ENCODE results near the gene TMEM106C.

The TMEM106C gene

DNA sequence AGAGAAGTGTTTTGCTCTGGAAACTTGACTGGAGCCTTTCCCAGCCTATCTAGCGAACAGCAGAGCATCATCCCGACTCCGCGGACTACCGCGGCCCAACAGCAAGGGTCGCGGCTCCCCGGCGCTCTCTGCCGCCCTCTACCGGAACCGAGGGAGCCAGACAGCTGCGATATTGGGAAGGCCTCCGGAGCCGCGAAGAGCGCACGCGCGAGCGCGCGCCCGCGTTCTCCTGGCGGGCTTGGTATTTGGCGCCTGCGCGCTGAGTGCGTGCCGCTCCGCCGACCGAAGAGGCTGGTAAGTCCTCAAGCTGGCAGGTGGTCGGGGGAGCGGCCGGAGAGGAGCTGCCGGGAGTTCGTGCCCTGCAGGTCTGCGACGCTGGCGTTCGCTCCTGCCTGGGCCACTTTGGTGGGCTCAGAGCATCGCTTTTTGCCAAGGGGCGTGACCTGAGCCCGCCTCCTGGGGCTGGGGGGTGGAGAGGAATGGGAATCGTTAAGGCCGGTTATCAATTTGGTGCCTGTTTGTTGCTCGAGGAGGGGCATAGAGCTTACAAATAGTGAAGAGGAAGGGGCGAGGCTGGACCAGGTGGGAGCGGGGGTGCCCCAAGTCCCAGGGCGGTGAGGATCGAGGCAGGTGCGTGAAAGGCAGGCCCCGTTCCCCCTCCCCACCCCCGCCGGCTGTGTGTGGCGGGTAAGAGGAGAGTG lies at the start of gene TMEM106C:
Gene TMEM106C, plus strand, starts transcription at position 257 of the 701 bp plus-strand sequence. CDS start 641 bp downstream, outside the sequence.
- DNase-seq (ENCODE audit: low read depth in 2 of 2), result peak; percentile 78 to 81

DNA sequence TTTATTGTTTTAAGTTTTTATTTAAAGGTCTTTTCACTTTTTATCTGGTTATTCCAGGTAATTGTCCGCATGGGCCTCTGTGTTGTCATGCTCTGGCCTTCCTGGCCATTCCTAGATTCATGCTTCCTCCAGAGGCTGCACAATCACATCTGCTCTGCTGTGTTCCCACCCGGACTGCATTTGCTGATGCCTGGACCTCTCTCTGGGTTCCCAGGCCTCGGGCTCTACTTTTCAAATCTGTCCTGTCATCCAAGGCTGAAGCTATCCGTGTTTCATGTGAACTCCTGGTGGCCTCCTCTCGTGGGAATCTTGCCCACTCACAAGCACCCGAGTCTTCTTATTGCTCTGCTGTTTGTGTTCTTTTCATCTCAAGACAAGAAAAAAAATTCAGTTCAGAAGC lies 42.5 kb upstream of the TMEM106C start:
- no peak for DNase-seq (ENCODE audit: low read depth in 2 of 2)

- DNase-seq (ENCODE audit: low read depth in 2 of 2), result no peak
Measured at GRCh38 chr12:47921907-47922306, 41.5 kb upstream of the TMEM106C start.

GRCh38 chr12:47927346-47927745 lies 36.0 kb upstream of the TMEM106C start:
- no peak for DNase-seq (ENCODE audit: low read depth in 2 of 2)

- no peak for DNase-seq (ENCODE audit: low read depth in 2 of 2)
Measured at GRCh38 chr12:47930634-47931033, 32.8 kb upstream of the TMEM106C start.

GRCh38 chr12:47931187-47931586 lies 32.2 kb upstream of the TMEM106C start:
- no peak for DNase-seq (ENCODE audit: low read depth in 2 of 2)

- DNase-seq (ENCODE audit: low read depth in 2 of 2), result no peak
Measured at GRCh38 chr12:47935184-47935583, 28.2 kb upstream of the TMEM106C start.

DNA sequence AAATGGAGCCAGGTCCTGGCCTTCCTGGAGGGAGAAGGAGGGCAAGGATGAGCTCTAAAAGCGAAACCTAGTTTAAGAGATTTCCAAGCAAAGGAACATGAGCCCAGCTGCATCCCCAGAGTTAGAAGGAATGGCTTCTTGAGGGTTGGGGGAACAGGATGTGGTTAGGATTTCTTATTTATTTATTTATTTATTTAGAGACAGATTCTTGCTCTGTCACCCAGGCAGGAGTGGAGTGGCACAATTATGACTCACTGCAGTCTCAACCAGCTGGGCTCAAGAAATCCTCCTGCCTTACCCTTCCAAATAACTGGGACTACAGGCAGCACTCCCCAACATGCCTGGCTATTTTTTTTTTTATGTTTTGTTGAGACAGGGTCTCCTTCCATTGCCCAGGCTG lies 25.3 kb upstream of the TMEM106C start:
- DNase-seq (ENCODE audit: low read depth in 2 of 2), result no peak

GRCh38 chr12:47938594-47938993 lies 24.8 kb upstream of the TMEM106C start:
- no peak for DNase-seq (ENCODE audit: low read depth in 2 of 2)

DNA sequence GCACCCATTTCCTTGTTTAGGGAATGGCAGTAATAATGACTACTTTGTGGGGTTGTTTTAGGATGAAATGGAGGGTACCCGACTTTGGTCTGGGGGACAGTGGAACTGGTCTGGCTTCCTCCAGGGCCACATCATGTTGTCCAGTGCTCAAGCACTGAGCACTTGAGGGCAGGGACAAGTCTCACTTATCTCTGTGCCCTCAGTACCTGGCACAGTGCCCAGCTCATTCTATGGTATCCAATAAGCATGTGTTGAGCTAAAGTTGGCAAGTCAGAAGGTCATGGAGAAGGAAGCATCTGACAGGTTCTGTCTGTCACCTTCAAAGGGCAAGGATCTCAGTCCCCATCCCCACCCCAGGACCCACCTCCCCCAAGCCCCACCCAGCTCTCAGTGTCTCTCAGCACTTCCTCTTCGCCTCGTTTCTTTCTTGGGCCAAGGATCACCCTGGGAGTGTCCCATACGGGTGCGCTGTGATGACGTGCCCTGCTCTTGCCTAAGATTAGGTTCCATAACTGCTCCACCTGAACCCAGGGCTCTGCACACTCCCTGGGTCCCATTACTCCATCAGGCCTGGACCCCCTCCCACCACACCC lies 24.3 kb upstream of the TMEM106C start:
- DNase-seq (ENCODE audit: low read depth in 2 of 2), result no peak

GRCh38 chr12:47940773-47941474 lies 22.5 kb upstream of the TMEM106C start:
- DNase-seq (ENCODE audit: low read depth in 2 of 2), result no peak

DNA sequence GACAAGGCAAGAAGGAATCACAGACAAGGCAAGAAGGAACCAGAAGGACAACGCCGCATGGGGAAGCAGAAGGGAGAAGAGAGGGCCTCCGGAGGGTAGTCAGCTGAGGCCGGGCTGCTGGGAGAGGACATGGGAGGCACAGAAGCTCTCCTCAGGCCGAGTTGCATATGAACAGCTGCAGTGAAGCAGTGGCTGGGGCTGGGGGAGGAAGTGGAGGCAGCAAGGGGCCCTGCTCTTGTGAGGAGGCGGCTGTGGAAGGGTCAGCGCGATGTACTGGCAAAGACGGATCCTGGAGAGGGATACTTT lies 22.0 kb upstream of the TMEM106C start:
- no peak for DNase-seq (ENCODE audit: low read depth in 2 of 2)

DNA sequence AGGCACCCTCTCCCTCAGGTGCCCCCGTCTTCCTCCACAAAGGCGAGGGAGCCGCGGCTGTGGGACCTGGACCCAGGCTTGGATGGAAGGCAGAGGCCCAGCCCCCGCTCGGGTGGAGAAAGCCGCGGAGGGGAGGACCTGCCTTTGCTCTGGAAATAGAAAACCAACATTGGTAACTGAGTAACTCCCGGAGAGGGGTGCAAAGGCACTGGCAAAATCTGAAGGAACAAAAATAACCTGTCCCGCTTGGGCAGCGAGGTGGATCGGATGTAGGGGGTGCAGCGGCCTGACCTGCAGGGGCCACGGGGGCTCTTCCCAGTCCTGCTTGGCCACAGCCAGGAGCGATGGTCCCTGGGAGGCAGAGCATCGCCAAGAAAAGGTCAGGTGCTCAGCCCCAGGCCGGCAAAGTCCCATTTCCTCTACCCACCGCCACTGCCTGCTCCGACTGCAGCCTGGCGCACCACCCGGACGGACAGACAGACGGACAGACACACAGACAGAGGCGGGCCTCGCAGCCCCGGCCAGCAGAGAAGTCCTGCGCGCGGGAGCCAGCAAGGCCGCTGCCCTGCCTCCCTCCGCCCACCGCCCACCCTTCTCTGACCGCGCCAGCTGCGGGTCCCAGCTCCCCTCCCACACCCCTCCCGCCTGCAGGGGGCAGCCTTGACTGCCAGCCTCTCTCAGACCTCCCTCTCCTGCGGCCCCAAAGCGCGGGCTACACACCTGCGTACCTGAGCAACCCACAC lies 21.4 kb upstream of the TMEM106C start:
- DNase-seq (ENCODE audit: low read depth in 2 of 2), result peak in 1 of 2 donors; percentile 7

DNA sequence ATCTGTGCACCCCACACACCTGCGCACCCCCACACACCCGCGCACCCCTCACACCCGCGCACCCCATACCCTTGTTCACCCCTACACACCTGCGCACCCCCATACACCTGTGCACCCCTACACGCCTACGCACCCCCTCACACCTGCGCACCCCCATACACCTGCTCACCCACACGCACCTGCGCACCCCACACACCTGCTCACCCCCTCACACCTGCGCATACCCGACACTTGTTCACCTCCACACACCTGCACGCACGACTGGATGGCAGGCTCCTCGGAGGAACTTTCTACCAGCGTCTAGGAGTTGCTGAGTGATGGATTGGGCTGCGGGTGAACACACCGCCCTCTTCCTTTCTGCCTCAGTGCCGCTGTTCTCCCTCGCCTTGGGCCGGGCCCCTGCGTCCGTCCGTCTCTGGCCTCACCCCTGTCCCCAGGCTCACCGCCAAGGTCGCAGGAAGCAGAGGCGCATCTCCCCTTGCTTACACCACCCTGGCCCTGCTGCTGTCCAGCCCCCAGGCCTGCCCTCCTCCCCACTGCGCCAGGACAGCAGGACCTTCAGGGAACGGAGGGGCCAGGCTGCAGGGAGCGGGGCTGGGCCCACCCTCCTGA lies 20.7 kb upstream of the TMEM106C start:
- DNase-seq (ENCODE audit: low read depth in 2 of 2), result no peak

GRCh38 chr12:47943623-47944340 lies 19.6 kb upstream of the TMEM106C start:
- no peak for DNase-seq (ENCODE audit: low read depth in 2 of 2)

DNA sequence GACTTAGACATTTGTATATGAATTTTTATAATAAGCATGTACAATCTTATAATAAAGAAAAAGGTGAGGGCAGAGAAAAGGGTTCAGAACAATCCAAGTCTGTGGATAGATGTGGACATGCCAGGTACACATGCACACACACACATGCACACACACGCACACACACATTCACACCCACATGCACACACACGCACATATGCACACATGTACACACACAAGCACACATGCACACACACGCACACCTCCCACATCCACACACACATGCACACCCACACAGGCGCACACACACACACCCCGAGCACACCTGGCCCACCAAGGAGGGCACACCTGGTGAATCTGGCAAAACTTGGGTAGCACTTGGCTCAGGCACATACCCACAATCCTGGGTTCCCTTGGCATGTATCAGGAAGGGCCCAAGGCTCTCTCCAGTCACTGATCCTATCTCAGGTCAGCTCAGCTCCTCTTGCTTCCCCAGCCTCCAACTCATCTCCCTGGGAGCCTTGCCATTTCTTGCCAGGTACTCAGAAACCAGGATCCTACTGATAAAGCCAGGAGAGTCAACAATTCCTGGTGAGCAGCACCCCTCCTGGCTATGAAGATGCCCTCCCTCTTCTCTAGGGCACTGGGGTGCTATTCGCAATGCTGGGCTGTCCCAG lies 18.6 kb upstream of the TMEM106C start:
- DNase-seq (ENCODE audit: low read depth in 2 of 2), result no peak

DNA sequence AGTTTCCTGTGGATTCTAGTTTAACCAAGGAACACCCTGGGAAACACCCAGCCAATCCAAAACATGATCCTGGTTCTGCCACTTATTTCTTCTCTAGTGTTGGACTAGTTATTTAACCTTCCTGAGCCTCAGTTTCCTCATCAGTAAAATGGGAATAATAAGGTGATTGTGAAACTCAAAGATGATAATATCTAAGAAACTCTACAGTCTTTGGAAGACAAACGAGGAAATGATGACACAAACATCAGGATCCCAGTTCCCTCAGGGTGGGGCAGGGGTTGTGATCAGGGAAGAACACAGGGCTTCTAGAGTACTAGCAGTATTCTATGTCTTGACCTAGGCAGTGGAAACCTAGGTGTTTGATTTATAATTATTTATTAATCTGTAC lies 18.1 kb upstream of the TMEM106C start:
- DNase-seq (ENCODE audit: low read depth in 2 of 2), result no peak

DNA sequence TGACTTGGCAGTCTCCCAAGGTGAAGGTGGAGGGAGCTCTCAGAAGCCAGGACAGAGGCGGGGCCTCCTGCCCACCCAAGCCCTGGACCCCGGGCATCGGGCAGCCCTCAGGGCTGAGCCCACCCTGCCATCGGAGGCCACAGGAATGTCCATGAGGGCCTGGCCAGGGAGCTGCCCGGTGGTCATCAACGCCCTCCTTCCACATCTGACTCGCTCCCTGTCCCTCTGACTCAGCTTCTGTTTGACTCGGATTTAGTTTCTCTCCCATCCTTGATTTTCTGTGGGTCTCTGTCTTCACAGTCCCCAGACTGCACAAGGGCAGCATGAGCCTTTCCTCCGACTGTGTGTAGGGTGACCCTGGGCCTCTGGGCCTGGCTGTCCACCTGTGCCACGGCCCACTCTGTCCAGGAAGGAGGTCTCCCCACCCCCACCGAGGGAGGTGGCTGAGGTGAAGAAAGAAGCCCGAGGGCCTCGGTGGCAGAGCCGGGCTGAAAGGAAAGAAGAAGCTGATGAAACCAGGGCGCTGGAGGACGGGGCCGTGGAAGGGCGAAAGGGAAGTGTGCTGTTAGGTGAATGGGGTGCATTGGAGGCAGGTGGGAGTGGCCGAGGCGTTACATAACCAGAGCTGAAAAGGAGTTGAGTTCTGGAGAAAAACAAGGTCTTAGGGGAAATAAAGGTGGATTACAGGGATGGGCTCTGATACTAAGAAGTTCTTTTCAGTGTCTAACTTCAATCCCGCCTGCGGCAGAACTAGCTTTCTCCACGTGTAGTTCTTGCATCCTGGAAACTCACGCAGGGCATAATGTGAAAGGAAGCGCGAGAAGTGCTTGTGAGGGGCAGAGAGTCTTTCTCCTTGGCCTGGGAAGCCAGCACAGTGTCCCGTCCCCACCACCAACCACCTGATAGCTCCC lies 16.7 kb upstream of the TMEM106C start:
- DNase-seq (ENCODE audit: low read depth in 2 of 2), result no peak

- DNase-seq (ENCODE audit: low read depth in 2 of 2), result no peak
Measured at GRCh38 chr12:47947341-47947740, 16.1 kb upstream of the TMEM106C start.

Data from stimulated activated CD8-positive, alpha-beta memory T cell treated with anti-CD3 and anti-CD28 coated beads, Interleukin-15, amount 100 ng/mL, for 4 hours (primary cell).